HG02943 (cell line): ENCODE measurements around the gene FAM193B.

ENCODE experiments used
- ATAC-seq: cut with Tn5 transposase; IDR thresholded peaks from one replicate; pipeline ENCODE4 v1.9.1; 2021; ENCODE audit warnings: mild to moderate bottlenecking, low read depth, moderate library complexity; ENCODE audit not compliant: unreplicated experiment

The FAM193B gene

DNA sequence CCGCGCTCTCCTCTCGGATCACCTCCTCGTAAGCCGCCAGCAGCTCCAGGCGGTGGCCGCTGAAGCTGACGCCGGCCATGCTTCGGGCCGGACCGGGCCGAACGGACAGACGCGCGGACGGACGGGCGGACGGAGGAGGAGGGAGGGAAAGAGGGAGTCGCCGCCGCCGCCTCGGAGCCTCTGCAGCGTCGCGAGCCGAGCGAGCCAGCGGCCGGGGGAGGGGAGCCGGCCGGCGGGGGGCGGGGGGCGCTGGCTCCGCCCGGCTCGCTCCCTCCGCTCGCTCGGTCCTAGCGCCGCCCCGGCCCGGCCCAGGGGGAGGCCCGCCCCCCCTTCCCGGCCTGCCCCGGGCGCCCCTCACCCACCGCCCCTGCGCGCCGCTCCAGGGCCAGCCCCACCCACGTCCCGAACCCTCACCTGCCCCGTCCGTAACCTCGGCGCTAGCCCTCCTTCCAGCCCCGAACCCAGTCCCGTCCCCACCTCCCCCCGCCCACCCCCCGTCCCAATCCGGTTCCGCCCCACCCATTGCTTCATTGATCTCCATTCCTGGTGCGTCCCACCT, 80.8 kb downstream of the FAM193B start, which contains the start of gene DBN1:
TSS of gene DBN1 (minus strand) at position 192 of the 559 bp plus-strand sequence. CDS start at position 79, 113 bp downstream.
- ATAC-seq, result no peak

DNA sequence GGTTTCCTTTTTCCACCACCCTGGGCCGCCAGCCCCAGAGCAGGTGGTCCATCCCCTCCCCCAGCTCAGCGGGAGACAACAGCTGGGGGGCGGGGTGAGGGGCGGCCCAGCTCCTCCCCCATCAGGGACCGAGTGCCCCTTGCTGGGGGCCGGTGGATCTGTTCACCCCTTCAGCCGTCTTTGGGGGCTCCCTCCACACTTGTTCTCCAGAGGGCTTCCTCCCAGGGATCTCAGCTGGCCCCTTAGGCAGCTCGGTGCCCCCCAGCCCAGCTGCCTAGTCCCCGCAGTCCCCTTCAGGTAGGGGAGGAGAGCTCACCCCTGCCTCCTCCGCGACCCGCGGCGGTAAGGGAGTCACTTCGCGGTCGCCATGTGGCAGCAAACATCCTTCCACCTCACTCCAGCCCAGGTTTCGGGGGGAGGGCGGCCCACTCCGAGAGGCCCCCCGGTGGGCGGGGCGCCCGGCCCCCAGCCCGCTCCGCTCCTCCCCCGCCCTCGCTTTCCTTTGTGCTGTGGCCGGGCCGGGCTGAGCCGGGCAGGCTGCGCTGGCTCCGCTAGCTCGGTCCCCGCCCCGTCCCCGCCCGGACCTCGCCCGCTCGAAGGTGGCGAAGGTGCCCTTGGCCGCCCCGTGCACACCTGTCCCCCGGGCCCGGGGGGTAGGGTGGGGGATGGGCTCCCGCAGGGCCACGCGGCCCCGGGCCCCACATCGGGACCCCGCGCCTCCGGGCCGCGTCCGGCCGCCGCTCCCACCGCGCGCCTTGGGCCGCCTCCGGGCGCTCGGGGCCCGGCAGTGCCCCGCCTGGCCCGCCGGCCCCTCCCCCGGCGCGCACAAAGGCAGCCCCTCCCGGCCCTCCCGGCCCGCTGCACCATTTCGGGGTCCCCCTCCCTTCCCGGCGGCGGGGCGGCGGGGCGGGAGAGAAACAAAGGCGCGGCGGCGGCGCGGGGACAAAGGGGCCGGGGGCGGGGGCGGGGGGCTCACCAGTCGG, 81.6 kb downstream of the FAM193B start:
- ATAC-seq, result no peak

DNA sequence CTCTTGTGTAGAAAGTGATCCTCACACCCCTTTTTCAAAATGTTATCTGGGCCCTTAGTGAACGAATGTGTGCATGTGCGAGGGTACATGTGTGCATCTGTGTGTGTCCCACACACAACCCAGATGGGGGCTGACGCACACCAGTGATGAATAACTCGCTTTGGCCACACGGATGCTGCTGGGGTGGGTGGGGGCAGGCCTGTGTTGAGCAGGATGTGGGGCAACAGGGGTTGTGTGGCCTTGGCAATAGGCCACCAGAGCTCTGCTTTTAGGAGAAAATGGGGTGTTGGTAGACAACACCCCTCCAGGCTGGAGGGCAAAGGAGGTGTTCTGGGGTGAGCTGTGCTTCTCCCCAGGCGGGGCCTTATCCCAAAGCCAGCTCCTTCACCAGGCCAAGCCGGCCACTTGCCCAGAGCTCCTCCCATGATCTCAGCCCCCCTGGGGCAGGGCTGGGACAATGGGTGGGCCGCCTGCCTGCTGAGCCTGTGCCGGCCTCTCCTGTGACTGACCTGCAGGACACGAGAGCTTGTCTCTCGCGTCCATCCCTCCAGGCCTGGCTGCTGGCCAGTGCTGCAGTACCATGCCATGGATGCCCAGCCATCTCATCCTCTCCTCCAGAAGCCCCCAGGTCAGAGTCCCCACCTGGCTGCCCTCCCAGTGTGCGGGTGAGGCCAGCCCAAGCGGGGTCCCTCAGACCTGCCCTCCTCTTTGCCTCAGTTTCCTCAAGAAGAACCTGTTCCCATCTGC, 82.6 kb downstream of the FAM193B start:
- no peak for ATAC-seq

DNA sequence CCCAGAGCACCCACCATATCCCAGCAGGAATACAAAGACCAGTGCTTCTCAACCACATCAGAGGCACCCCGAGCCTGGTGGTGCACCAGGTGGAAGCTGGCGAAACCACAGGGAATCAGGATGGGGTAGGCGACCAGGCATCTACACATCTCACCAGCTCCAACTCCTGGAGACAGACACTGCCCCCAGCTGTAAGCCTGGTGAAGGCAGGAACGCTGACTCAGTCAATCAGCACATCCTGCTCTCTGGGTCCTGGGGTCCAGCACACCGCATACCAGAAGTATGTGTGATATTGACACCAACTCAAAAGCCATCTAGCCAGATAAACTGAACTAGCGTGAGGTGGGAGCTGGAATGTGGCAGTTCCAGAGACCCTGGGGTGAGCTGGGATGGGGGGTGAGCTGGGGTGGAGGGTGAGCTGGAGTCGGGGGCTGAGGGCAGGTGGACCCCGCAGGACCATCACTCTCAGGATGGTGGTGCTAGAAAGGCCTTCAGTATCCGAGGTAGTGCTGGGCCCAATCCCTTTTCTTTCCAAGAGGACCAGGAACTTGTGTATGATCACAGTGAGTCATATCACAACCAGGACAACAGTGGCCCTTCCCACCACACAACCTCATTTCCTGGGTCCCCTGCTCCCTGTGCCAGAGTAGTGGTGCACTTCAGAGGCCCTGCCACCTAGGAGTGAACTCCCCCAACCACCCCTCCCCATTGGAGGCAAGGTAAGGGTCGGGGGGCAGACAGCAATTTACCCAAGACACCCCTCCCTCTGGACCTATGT, 83.4 kb downstream of the FAM193B start:
- ATAC-seq, result no peak
